Common myeloid progenitor, CD34-positive (primary cell): ENCODE data around the gene JAG1.

Experiments used
- CTCF ChIA-PET: fragments of 350-600 bp; sonication (Branson Sonifier 250); formaldehyde crosslinking; loops from one replicate; lab custom pipeline; 2021; ENCODE audit warnings: antibody characterized with exemption; lab: Charles Lee
- POLR2A ChIA-PET: fragments of 350-600 bp; sonication (Branson Sonifier 250); formaldehyde crosslinking; loops from one replicate; lab custom pipeline; 2021; ENCODE audit warnings: antibody characterized with exemption; lab: Charles Lee
- DNase-seq, 3 donors: peaks; one replicate each; pipeline versions ENCODE4 v3.0.0 to v3.0.0-alpha.2; 2013
- H3K27ac ChIP-seq, 2 experiments: 1 replicate in 1 of 2; 2 replicates in 1 of 2; pipeline ENCODE4 v1.7.0; 2013; ENCODE audit warnings: inconsistent platforms in 2 of 2, low read length in 2 of 2, mild to moderate bottlenecking in 2 of 2, low read depth in 1 of 2, moderate library complexity in 1 of 2; ENCODE audit not compliant: severe bottlenecking in 2 of 2, insufficient read depth in 1 of 2, poor library complexity in 1 of 2
- H3K27me3 ChIP-seq, 5 experiments: replicated peaks in 2 of 5; 1 replicate in 3 of 5; 2 replicates in 2 of 5; pipeline versions ENCODE4 v1.6.1 to v1.7.0; 2013; ENCODE audit warnings: low read length in 4 of 5, mild to moderate bottlenecking in 2 of 5, moderate library complexity in 2 of 5, inconsistent platforms in 1 of 5; ENCODE audit not compliant: insufficient read depth in 5 of 5, control insufficient read depth in 4 of 5
- H3K36me3 ChIP-seq, 4 experiments: 1 replicate in 2 of 4; 2 replicates in 2 of 4; pipeline versions ENCODE4 v1.6.1 to v1.7.0; 2013; ENCODE audit warnings: low read length in 3 of 4, control low read depth in 1 of 4, mild to moderate bottlenecking in 1 of 4; ENCODE audit not compliant: control insufficient read depth in 4 of 4, insufficient read depth in 4 of 4
- H3K4me1 ChIP-seq, 4 experiments: 1 replicate in 3 of 4; 2 replicates in 1 of 4; pipeline versions ENCODE4 v1.6.1 to v1.7.1; 2013; ENCODE audit warnings: low read length in 3 of 4, mild to moderate bottlenecking in 3 of 4, control low read depth in 1 of 4, inconsistent platforms in 1 of 4, moderate library complexity in 1 of 4; ENCODE audit not compliant: control insufficient read depth in 4 of 4, insufficient read depth in 4 of 4; ENCODE audit errors: control extremely low read depth in 1 of 4
- H3K4me3 ChIP-seq, 7 experiments: 1 replicate in 4 of 7; 2 replicates in 3 of 7; pipeline versions ENCODE4 v1.5.1 to v1.7.0; 2013; ENCODE audit warnings: mild to moderate bottlenecking in 7 of 7, low read length in 6 of 7, moderate library complexity in 6 of 7, inconsistent platforms in 2 of 7, low read depth in 2 of 7, control low read depth in 1 of 7; ENCODE audit not compliant: insufficient read depth in 4 of 7, control insufficient read depth in 1 of 7; ENCODE audit errors: extremely low read depth in 1 of 7
- H3K9me3 ChIP-seq, 5 experiments: 1 replicate in 4 of 5; 2 replicates in 1 of 5; pipeline versions ENCODE4 v1.6.1 to v1.7.1; 2013; ENCODE audit warnings: low read length in 4 of 5, mild to moderate bottlenecking in 2 of 5, inconsistent platforms in 1 of 5, low read depth in 1 of 5, moderate library complexity in 1 of 5; ENCODE audit not compliant: control insufficient read depth in 4 of 5, insufficient read depth in 2 of 5; ENCODE audit errors: control extremely low read depth in 1 of 5
- WGBS: methylation state at CpG from one replicate; pipeline ENCODE4 v1.1.5; 2013; ENCODE audit not compliant: insufficient coverage; 5-methylcytosine and 5-hydroxymethylcytosine counted together

JAG1 gene

DNA sequence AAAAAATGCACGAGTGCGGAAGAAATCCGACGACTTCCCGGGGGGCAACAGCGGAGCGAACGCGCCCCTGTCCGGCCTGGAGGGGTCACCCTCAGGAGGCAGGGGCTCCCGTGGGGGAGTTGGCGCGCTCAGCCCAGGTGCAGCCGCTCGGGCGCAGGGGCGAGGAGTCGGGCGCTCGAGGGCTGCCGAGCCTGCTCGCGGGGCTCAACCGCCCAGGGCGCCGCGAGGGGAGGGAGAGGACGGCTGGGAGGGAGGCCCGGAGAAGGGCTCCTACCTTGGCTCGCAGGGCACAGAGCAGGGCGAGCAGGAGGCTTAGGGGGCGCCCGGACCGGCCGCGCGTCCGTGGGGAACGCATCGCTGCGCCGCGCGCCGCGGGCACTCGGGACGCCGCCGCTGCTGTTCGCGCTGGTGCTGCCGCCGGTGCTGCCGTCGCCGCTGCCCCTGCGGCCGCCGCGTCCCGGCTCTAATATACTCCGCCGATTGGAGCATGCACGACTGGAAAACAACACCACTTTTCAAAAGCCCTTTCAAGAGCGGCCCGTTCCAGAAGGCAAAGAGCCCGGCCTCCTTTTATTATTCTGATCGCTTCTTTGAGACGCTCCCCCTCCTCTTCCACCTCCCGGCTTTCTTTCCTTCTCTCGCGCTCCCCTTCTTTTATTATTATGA lies 490 bp downstream of the JAG1 start:
- 0% methylated on average over 42 of the region's 73 CpGs for WGBS
- DNase-seq = peak; percentile 19 to 60 (median 48)
- H3K4me1 ChIP-seq = peaks cover 0 to 42% (median 37%) of the 10 kb centered on the region in 4 experiments
- peaks cover 0 to 2% (median under 1%) of the 10 kb centered on the region in 4 experiments for H3K36me3 ChIP-seq
- peaks cover 0 to 4% (median 0%) of the 10 kb centered on the region in 5 experiments for H3K27me3 ChIP-seq
- H3K9me3 ChIP-seq = no peaks in the 10 kb centered on the region
- POLR2A ChIA-PET = no interaction called here
- peak overlapping the region in 1 of 2 experiments; percentile 81 for H3K27ac ChIP-seq
- peak overlapping the region; percentile 50 to 87 (median 76) for H3K4me3 ChIP-seq
- CTCF ChIA-PET = interaction anchor here (1.1 to 1.3 kb wide), 2 partner anchors 199 to 447 kb away, joined by 3 read pairs; no protein-coding TSS in a partner anchor

DNA sequence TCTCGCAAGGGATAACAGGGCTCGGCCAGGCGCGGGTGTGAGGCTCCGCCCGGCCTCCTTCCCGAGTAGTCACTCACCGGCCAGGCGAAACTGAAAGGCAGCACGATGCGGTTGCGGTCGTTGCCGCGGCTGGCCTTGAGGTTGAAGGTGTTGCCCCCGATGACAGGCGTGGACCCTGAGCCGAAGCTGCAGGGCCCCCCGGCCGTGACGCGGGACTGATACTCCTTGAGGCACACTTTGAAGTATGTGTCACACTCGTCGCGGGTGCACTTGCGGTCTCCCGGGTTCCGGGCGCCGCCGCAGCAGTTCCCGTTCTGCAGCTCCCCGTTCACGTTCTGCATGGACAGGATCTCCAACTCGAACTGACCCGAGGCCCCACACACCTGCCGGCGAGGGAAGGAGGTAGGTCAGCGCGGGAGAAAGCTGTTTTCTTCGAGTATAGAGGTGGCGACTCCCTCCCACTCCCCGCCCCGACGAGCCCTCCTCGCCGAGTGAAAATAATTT lies 1.1 kb downstream of the JAG1 start:
- peak; percentile 75 to 95 (median 93) for DNase-seq
- peaks cover 0 to 42% (median 37%) of the 10 kb centered on the region in 4 experiments for H3K4me1 ChIP-seq
- peaks cover 0 to 7% (median 1%) of the 10 kb centered on the region in 4 experiments for H3K36me3 ChIP-seq
- peaks cover 0 to 4% (median 0%) of the 10 kb centered on the region in 5 experiments for H3K27me3 ChIP-seq
- POLR2A ChIA-PET = no interaction called here
- 0% methylated on average over 40 of the region's 47 CpGs for WGBS
- no peak overlapping the region for H3K27ac ChIP-seq
- peak overlapping the region; percentile 50 to 87 (median 76) for H3K4me3 ChIP-seq
- CTCF ChIA-PET = interaction anchor here (2.1 kb wide), 1 partner anchor 533 kb away, joined by 12 read pairs; no protein-coding TSS in a partner anchor
- H3K9me3 ChIP-seq = no peaks in the 10 kb centered on the region

DNA sequence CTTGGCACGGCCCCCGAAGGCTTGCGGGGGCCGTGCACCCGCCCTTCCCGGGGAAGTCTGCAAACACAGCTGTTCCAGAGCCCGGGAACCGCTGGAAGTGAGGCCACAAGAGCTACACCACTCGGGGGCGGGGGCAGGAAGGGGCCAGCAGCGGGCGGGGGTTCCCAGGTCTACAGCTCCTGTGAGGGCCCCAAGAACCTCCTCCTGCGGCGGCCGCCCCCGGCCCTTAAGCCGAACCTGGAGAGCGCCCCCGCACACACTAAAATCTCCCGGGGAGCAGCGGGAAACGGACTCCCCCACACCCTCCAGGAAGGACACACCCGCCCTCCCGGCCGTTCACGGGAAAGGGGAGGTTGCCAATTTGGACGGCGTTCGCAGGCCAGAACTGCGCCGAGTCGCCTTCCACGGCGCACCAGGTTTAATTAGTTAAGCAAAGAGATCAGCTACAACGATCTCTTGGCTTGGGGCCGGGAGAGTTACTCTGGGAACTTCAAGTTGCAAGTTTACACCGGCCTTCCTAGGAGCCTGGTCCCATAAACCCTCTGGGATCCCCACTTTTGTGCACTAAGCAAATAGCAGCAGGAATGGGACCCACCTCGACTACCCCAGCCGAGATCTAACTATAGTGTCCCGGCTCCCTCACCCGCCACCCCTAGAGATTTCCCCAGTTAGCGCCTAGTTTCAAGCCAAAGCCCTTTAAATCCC lies 1.7 kb downstream of the JAG1 start:
- POLR2A ChIA-PET = no interaction called here
- no peaks in the 10 kb centered on the region for H3K9me3 ChIP-seq
- no peak overlapping the region for H3K27ac ChIP-seq
- H3K36me3 ChIP-seq = peaks cover 0 to 13% (median 1%) of the 10 kb centered on the region in 4 experiments
- H3K4me1 ChIP-seq = peaks cover 0 to 42% (median 37%) of the 10 kb centered on the region in 4 experiments
- H3K27me3 ChIP-seq = peaks cover 0 to 4% (median 0%) of the 10 kb centered on the region in 5 experiments
- peak in 2 of 3 donors; percentile 38 to 52 for DNase-seq
- peak overlapping the region; percentile 17 to 87 (median 76) for H3K4me3 ChIP-seq
- WGBS = under 1% methylated on average over 38 of the region's 42 CpGs
- CTCF ChIA-PET = interaction anchor here (0.9 to 2.3 kb wide), 11 partner anchors 9 to 605 kb away, joined by 3 to 12 read pairs (median 4); no protein-coding TSS in a partner anchor

DNA sequence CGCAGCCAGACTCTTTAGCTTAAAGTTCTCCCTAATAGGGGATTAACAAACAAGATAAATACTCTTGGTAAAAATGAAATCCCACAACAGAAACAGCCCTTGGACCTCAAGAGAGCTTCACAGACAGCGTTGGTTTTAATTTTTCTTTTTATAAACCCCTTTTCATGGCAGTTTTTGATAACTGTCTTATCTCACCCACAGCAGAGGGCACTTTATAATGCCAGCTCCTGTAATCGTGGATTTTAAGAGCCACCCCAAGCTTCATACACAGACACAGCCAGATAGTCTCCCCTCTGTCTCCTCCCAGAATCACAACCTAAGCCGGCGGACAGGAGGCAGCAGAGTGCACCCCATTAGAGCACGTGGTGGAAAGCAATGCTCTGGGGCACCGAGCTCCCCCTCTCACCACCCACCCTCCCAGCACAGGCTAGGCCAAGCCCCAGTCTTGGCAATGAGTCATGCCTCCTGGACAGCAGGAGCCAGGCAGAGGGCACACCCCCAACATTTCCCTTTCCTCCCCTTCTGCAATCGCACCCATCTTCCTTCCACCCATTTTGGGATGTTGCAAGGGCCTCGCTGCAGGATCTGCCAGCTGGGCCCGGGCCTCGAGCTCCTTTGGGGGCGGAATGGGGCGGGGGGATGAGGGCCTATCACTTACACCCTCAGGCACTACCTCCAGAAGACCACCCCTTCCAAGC lies 2.4 kb downstream of the JAG1 start:
- H3K36me3 ChIP-seq = peaks cover 0 to 13% (median 1%) of the 10 kb centered on the region in 4 experiments
- POLR2A ChIA-PET = no interaction called here
- H3K27me3 ChIP-seq = peaks cover 0 to 4% (median 0%) of the 10 kb centered on the region in 5 experiments
- DNase-seq = peak; percentile 92 to 95 (median 94)
- H3K4me1 ChIP-seq = peaks cover 0 to 42% (median 37%) of the 10 kb centered on the region in 4 experiments
- peak overlapping the region in 6 of 7 experiments; percentile 50 to 87 (median 78) for H3K4me3 ChIP-seq
- no peaks in the 10 kb centered on the region for H3K9me3 ChIP-seq
- 3% methylated on average over 5 of the region's 13 CpGs for WGBS
- H3K27ac ChIP-seq = no peak overlapping the region
- CTCF ChIA-PET = interaction anchor here (0.7 to 2.3 kb wide), 17 partner anchors 9 to 693 kb away, joined by 3 to 12 read pairs (median 4); no protein-coding TSS in a partner anchor

DNA sequence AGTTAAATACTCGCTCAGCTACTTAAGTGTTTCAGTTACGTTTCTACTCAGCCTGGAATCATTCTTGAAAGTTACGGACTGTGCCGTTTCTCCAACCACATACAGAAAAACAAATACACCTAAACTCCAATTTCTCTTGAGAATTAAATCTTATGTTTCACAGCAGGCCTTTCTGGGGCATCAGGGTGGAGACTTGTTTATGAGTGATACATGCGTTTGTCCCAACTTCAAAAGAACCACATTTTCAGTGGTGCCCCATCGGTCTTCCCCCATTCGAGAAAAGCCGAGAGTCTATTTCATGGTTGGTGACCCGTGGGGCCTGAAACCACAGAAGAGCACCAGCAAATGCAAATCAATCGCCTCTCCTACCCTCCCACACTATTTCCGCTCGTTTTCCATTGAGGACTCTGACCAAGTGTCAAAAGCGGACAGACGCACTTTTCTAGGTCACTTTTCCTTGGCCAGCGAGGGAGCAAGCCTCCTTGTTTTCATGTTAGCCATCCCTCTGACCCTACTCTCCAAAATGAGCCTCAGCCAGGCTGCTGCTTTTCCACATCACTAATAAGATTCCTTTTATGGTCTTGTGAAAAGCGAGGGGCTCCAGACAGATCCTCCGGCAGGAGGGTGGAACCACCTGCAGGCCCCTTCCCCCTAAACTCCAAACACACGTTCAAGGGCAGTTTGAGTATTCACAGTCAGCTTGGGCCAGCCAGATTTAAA lies 3.1 kb downstream of the JAG1 start:
- CTCF ChIA-PET = interaction anchor here (0.7 to 2.3 kb wide), 17 partner anchors 8 to 692 kb away, joined by 3 to 12 read pairs (median 4); no protein-coding TSS in a partner anchor
- WGBS = 82% methylated on average over 11 of the region's 18 CpGs
- H3K36me3 ChIP-seq = peaks cover 0 to 13% (median 1%) of the 10 kb centered on the region in 4 experiments
- peaks cover 0 to 42% (median 37%) of the 10 kb centered on the region in 4 experiments for H3K4me1 ChIP-seq
- H3K4me3 ChIP-seq = peak overlapping the region in 1 of 7 experiments; percentile 18
- no peak for DNase-seq
- H3K9me3 ChIP-seq = no peaks in the 10 kb centered on the region
- POLR2A ChIA-PET = no interaction called here
- H3K27me3 ChIP-seq = peaks cover 0 to 4% (median 0%) of the 10 kb centered on the region in 5 experiments
- no peak overlapping the region for H3K27ac ChIP-seq

DNA sequence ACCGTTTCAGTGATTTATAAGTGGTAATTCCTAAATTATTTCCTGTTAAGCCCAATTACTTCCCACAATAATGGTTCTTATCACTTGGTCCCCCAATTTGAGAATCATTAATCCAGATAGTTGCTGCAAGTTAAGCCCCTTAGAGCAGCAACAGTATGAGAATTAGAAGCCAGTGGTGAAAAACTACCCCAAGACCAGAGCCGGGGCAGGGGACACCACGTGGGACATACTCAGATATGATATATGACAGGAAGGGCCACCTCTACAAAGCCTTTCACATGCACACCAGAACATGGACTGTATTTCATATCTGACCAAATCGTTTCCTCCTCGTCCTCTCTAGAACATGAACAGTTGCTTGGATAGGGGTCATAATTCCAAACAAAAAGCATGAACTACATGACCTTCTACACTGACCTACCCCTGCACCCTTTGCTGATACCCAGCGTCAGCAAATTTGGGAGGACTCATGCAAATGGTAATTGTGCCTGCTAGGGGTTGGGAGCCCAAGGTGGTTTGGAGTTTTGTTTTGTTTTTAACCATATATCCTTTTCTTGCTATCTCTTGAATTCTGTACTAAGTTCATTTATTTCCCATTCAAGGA lies 3.9 kb downstream of the JAG1 start:
- CTCF ChIA-PET = interaction anchor here (1.4 to 2.3 kb wide), 5 partner anchors 11 to 602 kb away, joined by 4 to 10 read pairs (median 5); no protein-coding TSS in a partner anchor
- H3K27me3 ChIP-seq = no peaks in the 10 kb centered on the region
- POLR2A ChIA-PET = no interaction called here
- H3K9me3 ChIP-seq = no peaks in the 10 kb centered on the region
- H3K36me3 ChIP-seq = peaks cover 0 to 18% (median 1%) of the 10 kb centered on the region in 4 experiments
- peaks cover 0 to 40% (median 33%) of the 10 kb centered on the region in 4 experiments for H3K4me1 ChIP-seq
- no peak overlapping the region for H3K27ac ChIP-seq
- 83% methylated on average over 2 of the region's 6 CpGs for WGBS
- H3K4me3 ChIP-seq = no peak overlapping the region
- no peak for DNase-seq
